ENCODE data around the gene CAMK1.

- TF ChIP-seq CTCF (IDR thresholded peaks at IDR 0.05; ENCODE audit: low read depth, low read length, missing input control) (no peak), SP1 (IDR thresholded peaks at IDR 0.05) (no peak), MAX (IDR thresholded peaks at IDR 0.05) (no peak), GABPA (IDR thresholded peaks at IDR 0.05 in 1 of 2, conservative IDR thresholded peaks at IDR 0.05 in 1 of 2) (no peak), TAF1 (conservative IDR thresholded peaks at IDR 0.05) (no peak), NR2F2 (IDR thresholded peaks at IDR 0.05) (no peak)
These were observed 24.7 kb upstream of the CAMK1 start for GRCh38 chr3:9794400-9794799.

Data from liver (tissue), 3 donors.